GM13976 (cell line): ENCODE measurements around the gene ANKRD60.

Experiments used
- DNase-seq: peaks from one replicate; pipeline ENCODE4 v3.0.0; 2012; ENCODE audit warnings: low spot score
- in situ Hi-C: fragments of 300-500 bp; cut with MboI; formaldehyde crosslinking; loops from one replicate; pipeline ENCODE4 v1.12.0; 2022; ENCODE audit warnings: low sequenced_read_pairs, mixed read lengths, inconsistent platforms; ENCODE audit not compliant: unreplicated experiment
- TF ChIP-seq, protein P1 (sequence below): IDR thresholded peaks from 2 replicates; pipeline ENCODE4 v1.5.1; 2012; ENCODE audit warnings: borderline replicate concordance, mild to moderate bottlenecking; ENCODE audit not compliant: insufficient read depth; ENCODE audit errors: extremely low read depth, missing control alignments, control extremely low read depth

Gene ANKRD60

DNA sequence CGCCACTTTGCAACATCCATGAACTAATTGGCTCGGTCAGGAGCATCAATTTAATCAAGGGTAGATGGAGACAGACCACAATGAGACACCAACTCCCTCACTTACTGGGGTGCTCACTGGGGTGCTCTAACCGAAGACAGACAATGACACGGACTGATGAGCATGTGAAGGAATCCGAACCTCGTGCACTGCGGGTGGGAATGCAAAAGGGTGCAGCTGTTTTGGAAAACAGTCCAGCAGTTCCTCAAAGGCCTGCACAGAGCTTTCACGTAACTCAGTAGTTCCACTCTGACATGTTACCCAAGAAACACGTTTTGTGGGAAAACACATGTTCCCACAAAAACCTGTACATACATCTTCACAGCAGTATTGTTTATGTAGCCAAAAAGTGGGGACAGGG, 26.8 kb downstream of the ANKRD60 start:
- TF ChIP-seq, protein P1, sequence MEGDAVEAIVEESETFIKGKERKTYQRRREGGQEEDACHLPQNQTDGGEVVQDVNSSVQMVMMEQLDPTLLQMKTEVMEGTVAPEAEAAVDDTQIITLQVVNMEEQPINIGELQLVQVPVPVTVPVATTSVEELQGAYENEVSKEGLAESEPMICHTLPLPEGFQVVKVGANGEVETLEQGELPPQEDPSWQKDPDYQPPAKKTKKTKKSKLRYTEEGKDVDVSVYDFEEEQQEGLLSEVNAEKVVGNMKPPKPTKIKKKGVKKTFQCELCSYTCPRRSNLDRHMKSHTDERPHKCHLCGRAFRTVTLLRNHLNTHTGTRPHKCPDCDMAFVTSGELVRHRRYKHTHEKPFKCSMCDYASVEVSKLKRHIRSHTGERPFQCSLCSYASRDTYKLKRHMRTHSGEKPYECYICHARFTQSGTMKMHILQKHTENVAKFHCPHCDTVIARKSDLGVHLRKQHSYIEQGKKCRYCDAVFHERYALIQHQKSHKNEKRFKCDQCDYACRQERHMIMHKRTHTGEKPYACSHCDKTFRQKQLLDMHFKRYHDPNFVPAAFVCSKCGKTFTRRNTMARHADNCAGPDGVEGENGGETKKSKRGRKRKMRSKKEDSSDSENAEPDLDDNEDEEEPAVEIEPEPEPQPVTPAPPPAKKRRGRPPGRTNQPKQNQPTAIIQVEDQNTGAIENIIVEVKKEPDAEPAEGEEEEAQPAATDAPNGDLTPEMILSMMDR: no peak
- in situ Hi-C loops: no loop called here
- no peak for DNase-seq

DNA sequence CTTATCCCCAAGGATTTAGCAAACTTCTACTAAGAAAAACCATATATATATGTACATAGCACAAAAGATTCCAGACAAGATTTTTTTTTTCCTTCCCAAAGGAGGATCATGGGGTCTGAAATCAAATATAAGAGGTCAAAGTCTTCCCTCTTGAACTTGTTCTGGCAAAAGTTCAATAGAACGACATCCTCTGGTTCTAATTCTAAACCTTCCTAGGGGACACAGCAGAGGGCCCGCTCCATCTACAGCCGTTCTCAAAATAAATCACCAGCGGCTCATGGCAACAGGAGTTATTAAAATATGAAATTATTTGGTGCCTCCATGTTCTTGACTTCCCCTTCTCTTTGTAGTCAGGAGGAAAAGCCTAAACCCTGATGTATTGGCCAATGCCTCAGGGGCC, 29.0 kb downstream of the ANKRD60 start:
- in situ Hi-C loops: loop anchor here (25.0 kb wide), 2 partner anchors 587 to 812 kb away; partner anchors contain the start of genes RBM38 and ZBP1
- DNase-seq: no peak
- TF ChIP-seq, protein P1: no peak

DNA sequence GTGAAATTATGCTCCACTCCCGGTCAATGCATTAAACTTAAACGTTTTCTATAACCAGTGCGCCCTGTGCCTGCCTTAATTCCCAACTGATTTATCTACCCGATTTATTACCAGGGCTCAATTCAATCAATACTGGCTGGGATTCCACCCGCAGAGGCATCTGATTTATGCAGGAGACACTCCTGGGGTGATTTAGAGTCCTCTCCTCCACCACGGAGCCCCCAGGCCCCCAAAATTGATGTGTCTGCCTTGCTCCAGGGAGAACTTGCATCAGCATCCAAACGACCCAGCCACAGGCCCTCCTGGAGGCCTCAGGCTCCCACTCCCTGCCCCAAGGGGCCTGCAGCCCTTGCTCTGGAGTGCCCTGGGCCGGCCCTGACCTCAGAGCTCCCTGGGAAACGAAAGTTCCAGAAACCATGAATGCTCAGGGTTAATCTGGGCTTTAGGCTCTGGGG, 29.5 kb downstream of the ANKRD60 start:
- DNase-seq: no peak
- in situ Hi-C loops: loop anchor here (25.0 kb wide), 2 partner anchors 587 to 812 kb away; partner anchors contain the start of genes RBM38 and ZBP1
- TF ChIP-seq, protein P1: no peak

DNA sequence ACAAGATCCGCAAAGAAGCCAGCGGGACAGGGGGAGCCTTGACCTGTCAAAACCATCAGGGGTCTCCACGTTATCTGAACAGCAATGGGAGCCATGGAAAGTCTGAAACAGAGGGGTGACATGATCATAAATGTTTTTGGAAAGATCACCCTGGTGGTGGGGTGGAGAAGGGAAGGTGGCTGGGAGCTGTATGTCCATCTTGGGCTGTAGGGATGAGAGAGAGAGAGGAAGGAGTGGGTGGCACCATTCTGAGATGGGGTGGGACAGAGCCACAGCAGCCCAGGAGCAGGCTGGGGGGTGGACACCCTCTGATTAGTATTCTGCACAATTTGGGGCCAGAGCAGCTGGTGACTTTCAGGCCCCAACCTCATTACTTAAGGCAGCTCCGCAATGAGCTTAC, 30.1 kb downstream of the ANKRD60 start:
- TF ChIP-seq, protein P1: no peak
- DNase-seq: no peak
- in situ Hi-C loops: loop anchor here (25.0 kb wide), 2 partner anchors 586 to 811 kb away; partner anchors contain the start of genes RBM38 and ZBP1

DNA sequence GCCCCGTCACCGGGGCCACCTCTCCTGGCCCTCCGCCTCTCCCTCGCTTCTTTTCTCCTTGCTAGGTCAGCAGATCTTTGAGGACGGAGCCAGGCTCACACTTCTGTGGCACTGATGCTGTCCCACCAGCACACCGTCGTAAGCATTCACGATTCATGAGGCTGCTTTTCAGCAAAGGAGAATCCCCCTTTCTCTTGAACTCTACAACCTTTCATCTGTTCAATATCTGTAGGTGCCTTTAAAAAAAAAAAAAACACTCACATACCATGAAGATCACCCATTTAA, 31.3 kb downstream of the ANKRD60 start:
- DNase-seq: no peak
- in situ Hi-C loops: loop anchor here (25.0 kb wide), 2 partner anchors 585 to 810 kb away; partner anchors contain the start of genes RBM38 and ZBP1
- TF ChIP-seq, protein P1: no peak

DNA sequence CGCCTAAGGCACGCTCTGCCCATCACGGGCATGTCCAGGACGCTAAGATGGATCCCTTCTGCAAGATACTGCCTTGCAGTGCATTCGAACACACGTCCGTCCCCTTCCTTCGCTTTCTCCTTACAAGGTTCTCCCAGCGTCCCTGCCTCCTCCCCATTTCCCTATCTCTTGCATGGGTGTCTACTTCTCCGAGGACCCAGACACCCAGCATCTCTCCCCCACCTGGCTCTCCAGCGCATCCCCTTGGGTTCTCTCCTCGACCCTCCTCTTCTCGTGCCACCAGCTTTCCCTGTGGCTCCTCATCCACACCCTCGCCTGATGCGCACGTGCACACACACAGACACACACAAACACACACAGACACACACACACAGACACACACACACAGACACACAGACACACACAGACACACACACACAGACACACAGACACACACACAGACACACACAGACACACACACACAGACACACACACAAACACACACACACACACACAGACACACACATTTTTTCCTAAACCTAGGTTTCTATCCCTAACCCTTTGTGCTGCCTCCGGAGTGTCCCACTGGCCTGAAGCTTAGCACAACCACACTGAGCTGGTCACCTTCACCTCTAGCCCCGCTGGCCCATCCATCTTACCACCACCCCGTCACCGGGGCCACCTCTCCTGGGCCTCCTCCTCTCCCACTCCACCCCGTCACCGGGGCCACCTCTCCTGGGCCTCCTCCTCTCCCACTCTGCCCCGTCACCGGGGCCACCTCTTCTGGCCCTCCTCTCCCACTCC, 31.9 kb downstream of the ANKRD60 start:
- TF ChIP-seq, protein P1: no peak
- DNase-seq: no peak
- in situ Hi-C loops: loop anchor here (25.0 kb wide), 2 partner anchors 584 to 809 kb away; partner anchors contain the start of genes RBM38 and ZBP1
